HepG2 (cell line): ENCODE data around the gene CNTF. TPM values are rescaled to one million over a fixed set of nuclear protein-coding genes. Genes with fewer than 3 reads are reported as not detected.

ENCODE experiments used
- AKNA ChIP-seq: sonication (generic); formaldehyde crosslinking; IDR thresholded peaks from 2 replicates; pipeline ENCODE4 v1.4.0; 2020; ENCODE audit warnings: missing genetic modification reagents, borderline replicate concordance
- ARID5B ChIP-seq: IDR thresholded peaks from 2 replicates; pipeline ENCODE4 v1.4.0; 2020; ENCODE audit warnings: mild to moderate bottlenecking, missing genetic modification reagents
- ATM ChIP-seq: fragments of 450-650 bp; IDR thresholded peaks from 2 replicates; pipeline ENCODE4 v1.7.1; 2017; ENCODE audit warnings: mild to moderate bottlenecking, borderline replicate concordance
- CAMTA2 ChIP-seq: sonication (generic); formaldehyde crosslinking; IDR thresholded peaks from 2 replicates; pipeline ENCODE4 v1.4.0; 2020; ENCODE audit warnings: mild to moderate bottlenecking, missing genetic modification reagents, borderline replicate concordance
- DDIT3 ChIP-seq: sonication (generic); formaldehyde crosslinking; IDR thresholded peaks from 2 replicates; pipeline ENCODE4 v1.4.0; 2020; ENCODE audit warnings: mild to moderate bottlenecking, missing genetic modification reagents
- E2F5 ChIP-seq: sonication (generic); formaldehyde crosslinking; conservative IDR thresholded peaks from 2 replicates; pipeline ENCODE4 v1.4.0; 2020; ENCODE audit warnings: missing genetic modification reagents
- FIP1L1 ChIP-seq: fragments of 200-400 bp; formaldehyde crosslinking; IDR thresholded peaks from 2 replicates; pipeline ENCODE4 v1.6.1; 2018; ENCODE audit warnings: low read depth, mild to moderate bottlenecking, low read length, moderate library complexity, borderline replicate concordance; ENCODE audit not compliant: insufficient read depth
- GABPA ChIP-seq, 2 experiments: IDR thresholded peaks; 2 replicates each; pipeline ENCODE4 v1.6.1; 2011 to 2016; ENCODE audit warnings: low read depth in 2 of 2, low read length in 1 of 2, missing biosample characterization in 1 of 2, missing genetic modification characterization in 1 of 2
- MLX ChIP-seq: IDR thresholded peaks from 2 replicates; pipeline ENCODE4 v1.6.1; 2016
- SMAD1 ChIP-seq: sonication (generic); formaldehyde crosslinking; IDR thresholded peaks from 2 replicates; pipeline ENCODE4 v1.4.0; 2020; ENCODE audit warnings: missing genetic modification reagents, low read depth, mild to moderate bottlenecking, borderline replicate concordance
- STAT5B ChIP-seq: sonication (generic); formaldehyde crosslinking; IDR thresholded peaks from 2 replicates; pipeline ENCODE4 v1.4.0; 2020; ENCODE audit warnings: missing genetic modification reagents
- TARDBP ChIP-seq: sonication (generic); formaldehyde crosslinking; IDR thresholded peaks from 2 replicates; pipeline ENCODE4 v1.8.0; 2022; ENCODE audit warnings: mild to moderate bottlenecking, missing genetic modification reagents
- ZBTB42 ChIP-seq: sonication (generic); formaldehyde crosslinking; IDR thresholded peaks from 2 replicates; pipeline ENCODE4 v1.5.0; 2020; ENCODE audit warnings: mild to moderate bottlenecking, missing genetic modification reagents
- ZFY ChIP-seq: sonication (generic); formaldehyde crosslinking; IDR thresholded peaks from 2 replicates; pipeline ENCODE4 v1.4.0; 2020; ENCODE audit warnings: missing genetic modification reagents
- ZKSCAN1 ChIP-seq: fragments of 150-350 bp; IDR thresholded peaks from 2 replicates; pipeline ENCODE4 v1.6.1; 2014; ENCODE audit warnings: low read length
- ZKSCAN8 ChIP-seq: IDR thresholded peaks from 2 replicates; pipeline ENCODE4 v1.6.1; 2016; ENCODE audit warnings: borderline replicate concordance, missing genetic modification reagents, missing compliant biosample characterization
- ZNF614 ChIP-seq: IDR thresholded peaks from 2 replicates; pipeline ENCODE4 v1.6.1; 2018; ENCODE audit warnings: missing biosample characterization, missing genetic modification reagents, inconsistent platforms, borderline replicate concordance
- ZNF879 ChIP-seq: sonication (generic); formaldehyde crosslinking; IDR thresholded peaks from 2 replicates; pipeline ENCODE4 v1.8.1; 2023; ENCODE audit warnings: missing genetic modification reagents
- ZZZ3 ChIP-seq: sonication (generic); formaldehyde crosslinking; IDR thresholded peaks from 2 replicates; pipeline ENCODE4 v1.4.0; 2020; ENCODE audit warnings: missing genetic modification reagents, mild to moderate bottlenecking, borderline replicate concordance
- polyA plus RNA-seq, 8 experiments: library from polyadenylated mRNA; depleted of rRNA in 3 of 8; stranded (reverse) in 7 of 8; unstranded in 1 of 8; fragments of >200 nt; fragmentation: Illumina TruSeq in 4 of 8; extraction: Trizol in 4 of 8; gene quantifications; 2 replicates each; pipeline versions ENCODE4 v1.2.1 to v1.2.3, GENCODE V29; 2011 to 2016; ENCODE audit warnings: low read depth in 4 of 8, missing spikeins in 1 of 8, mixed read lengths in 1 of 8; ENCODE audit not compliant: insufficient read depth in 1 of 8
- total RNA-seq, 5 experiments: library from RNA; depleted of rRNA; stranded (reverse); fragments of >200 nt; fragmentation: Illumina TruSeq; extraction: Trizol; gene quantifications; 2 replicates each; pipeline ENCODE4 v1.2.3, GENCODE V29; 2016; ENCODE audit warnings: low read depth in 1 of 5

CNTF gene
- total and polyA plus RNA-seq, 2 of the 13 experiments (the other 11 are each of a cell fraction or from before 2014, with no cell fraction given) = 0.51 to 2.3 TPM

GRCh38 chr11:58577555-58578135 is 44.8 kb upstream of the CNTF start (continued):
- TF ChIP-seq E2F5 (CRISPR knock-in tag) (no peak), ZFY (CRISPR knock-in tag) (peak; percentile 78), GABPA (IDR thresholded peaks at IDR 0.05; ENCODE audit: low read depth, low read length) (0 out of 2 replicates have a peak, but pooled peaks have one; percentile 15), GABPA (CRISPR knock-in tag; IDR thresholded peaks at IDR 0.05; ENCODE audit: low read depth) (no peak), ZBTB42 (CRISPR knock-in tag) (no peak), ZNF879 (no peak), FIP1L1 (no peak), STAT5B (no peak), ZKSCAN1 (no peak), MLX (no peak), TARDBP (CRISPR knock-in tag) (no peak), ATM (no peak), ARID5B (CRISPR knock-in tag) (0 out of 2 replicates have a peak, but pooled peaks have one; percentile 49), SMAD1 (CRISPR knock-in tag) (no peak), AKNA (CRISPR knock-in tag) (no peak), ZZZ3 (CRISPR knock-in tag) (peak; percentile 59; the same call in 1 of the 2 replicates), ZNF614 (CRISPR knock-in tag) (no peak), CAMTA2 (CRISPR knock-in tag) (no peak), DDIT3 (CRISPR knock-in tag) (no peak), ZKSCAN8 (CRISPR knock-in tag) (peak; percentile 17; the same call in 1 of the 2 replicates)
